OCI-LY7 (cell line): ENCODE measurements around the gene MYH10.

Experiments used
- EZH2phosphoT487 ChIP-seq: fragments of 200-600 bp; sonication (generic); IDR thresholded peaks from 2 replicates; pipeline ENCODE4 v1.6.1; 2018; ENCODE audit warnings: low read depth, borderline replicate concordance, mild to moderate bottlenecking, mixed run types, antibody characterized with exemption, low read length, moderate library complexity, mixed read lengths
- TF ChIP-seq, protein P1 (sequence below): fragments of 200-600 bp; sonication (generic); conservative IDR thresholded peaks from 2 replicates; pipeline ENCODE4 v1.5.1; 2014; ENCODE audit warnings: mild to moderate bottlenecking, antibody characterized with exemption, low read length, moderate library complexity, mixed read lengths

DNA sequence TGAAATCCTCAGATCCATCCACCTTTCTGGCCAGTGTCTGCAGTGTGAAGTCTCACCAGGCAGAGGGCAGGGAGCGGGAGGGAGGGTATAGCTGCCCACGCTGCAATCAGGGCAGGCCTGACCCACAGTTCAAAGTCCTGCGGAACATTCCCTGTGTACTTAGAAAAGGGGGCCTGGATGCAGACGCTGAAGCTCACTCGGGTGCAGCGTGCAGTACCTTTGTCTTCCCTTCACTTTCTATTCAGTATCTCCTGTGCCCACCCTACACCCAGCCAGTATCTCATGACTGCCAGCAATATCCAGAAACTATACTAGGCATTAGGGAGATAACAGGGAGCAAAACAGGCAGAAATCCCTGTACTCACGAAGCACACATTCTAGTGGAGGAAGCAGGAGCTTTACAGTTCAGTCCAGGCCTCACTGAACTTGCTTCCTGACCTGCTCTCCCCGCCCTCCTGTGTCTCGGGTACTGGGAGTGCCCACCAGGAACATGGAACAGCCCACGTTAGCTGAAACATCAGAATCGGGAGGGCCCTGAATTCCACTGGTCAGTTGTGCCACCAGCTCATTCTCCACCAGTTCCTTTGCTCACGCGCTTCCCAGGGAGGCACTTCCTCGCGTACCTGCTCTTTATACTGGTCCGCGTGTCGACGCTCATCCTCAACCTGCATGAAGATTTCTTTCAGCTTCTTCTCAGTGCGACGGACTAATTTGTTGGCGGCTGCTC lies 152.6 kb downstream of the MYH10 start:
- TF ChIP-seq, protein P1, sequence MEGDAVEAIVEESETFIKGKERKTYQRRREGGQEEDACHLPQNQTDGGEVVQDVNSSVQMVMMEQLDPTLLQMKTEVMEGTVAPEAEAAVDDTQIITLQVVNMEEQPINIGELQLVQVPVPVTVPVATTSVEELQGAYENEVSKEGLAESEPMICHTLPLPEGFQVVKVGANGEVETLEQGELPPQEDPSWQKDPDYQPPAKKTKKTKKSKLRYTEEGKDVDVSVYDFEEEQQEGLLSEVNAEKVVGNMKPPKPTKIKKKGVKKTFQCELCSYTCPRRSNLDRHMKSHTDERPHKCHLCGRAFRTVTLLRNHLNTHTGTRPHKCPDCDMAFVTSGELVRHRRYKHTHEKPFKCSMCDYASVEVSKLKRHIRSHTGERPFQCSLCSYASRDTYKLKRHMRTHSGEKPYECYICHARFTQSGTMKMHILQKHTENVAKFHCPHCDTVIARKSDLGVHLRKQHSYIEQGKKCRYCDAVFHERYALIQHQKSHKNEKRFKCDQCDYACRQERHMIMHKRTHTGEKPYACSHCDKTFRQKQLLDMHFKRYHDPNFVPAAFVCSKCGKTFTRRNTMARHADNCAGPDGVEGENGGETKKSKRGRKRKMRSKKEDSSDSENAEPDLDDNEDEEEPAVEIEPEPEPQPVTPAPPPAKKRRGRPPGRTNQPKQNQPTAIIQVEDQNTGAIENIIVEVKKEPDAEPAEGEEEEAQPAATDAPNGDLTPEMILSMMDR = no peak
- no peak for TF ChIP-seq EZH2phosphoT487
